ENCODE data around the gene LAPTM5.
"Not testable (repeated sequence)": the region's sequence is repeated elsewhere in the genome, so short reads cannot be mapped to it uniquely, and the experiment has no call there.

Gene LAPTM5

DNA sequence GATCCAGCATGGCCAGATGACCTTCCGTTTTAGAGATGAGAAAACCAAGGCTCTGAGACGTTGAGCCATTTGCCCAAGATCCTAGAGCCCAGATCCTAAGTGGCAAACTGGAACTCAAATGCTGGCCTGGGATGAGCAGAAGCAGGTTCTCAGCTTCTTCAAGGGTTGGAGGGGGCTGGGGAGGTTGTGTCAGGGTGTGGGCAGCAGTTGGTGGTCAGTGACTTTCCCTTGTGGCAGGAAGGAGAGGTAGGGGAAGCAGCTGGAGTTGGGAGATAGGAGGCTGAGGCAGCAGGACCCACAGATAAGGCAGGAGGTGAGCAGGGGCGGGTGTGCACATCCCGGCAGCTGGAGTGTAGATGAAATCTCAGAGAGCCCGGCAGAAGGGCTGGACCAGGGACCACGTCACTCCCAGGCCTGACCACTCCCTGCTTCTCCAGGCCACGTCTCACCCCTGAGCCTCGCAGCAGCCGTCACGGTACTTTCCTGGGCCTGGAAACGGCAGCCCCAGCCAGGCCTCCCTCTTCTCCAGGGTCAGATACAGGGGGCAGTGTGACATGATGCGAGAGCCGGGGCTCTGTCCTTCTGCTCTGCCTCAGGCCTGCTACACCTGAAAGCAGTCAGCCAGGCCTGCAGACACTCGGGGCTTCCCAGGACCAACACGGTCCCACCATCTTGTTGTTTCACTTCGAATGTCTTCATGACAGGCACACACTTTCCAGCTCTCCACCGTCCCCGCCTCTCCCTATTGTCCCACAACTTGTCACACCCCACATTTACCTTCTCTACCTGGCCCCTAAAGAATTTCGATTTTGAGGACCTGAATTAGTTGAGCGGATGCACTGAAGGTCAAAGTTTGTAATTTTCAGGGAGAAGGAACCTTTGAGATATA lies 11.5 kb upstream of the LAPTM5 start:
- no peak for DNase-seq

DNA sequence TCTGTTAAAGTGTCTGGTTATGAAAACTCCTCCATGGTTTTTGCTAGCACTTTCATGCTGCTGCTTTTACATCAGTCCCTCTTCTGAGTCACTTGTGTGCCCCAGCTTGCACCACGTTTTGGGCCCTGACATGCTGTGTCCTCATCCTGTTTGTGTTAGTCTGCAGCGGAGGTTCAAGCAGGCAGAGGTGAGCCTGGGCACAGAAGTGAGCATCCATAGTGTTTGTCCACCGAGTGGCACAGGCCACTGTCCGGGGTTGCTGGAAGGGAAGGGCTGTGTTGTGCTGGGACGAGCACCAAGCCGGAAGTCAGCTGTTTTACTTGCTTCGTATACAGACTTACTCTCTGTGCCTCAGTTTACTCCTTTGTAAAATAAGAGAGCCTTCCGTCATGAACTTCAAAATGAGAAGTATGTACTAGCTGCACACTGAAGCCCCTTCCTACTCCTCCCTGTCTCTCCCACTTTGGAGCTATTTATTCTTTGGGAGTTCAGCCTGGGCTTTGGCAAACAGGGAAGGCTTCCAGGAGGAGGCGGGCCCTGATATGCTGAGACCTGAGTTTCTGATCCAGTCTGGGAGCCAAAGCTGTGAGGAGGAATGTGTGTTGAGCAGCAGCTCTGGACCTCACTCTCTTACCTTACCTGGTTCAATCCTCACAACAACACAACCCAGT lies 10.7 kb upstream of the LAPTM5 start:
- no peak for DNase-seq

DNA sequence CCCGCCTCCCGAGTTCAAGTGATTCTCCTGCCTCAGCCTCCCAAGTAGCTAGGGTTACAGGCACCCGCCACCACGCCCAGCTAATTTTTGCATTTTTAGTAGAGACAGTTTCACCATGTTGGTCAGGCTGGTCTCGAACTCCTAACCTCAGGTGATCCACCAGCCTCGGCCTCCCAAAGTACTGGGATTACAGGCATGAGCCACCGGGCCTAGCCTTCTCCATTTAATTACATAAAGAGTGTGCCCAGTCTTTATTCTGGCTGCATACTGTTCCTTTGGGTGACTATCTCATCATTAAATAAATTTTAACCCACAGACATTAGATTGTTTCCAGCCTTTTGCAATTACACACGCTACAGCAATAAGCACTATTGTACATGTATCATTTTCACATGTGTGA lies 9.4 kb upstream of the LAPTM5 start:
- DNase-seq = not testable (repeated sequence)

DNA sequence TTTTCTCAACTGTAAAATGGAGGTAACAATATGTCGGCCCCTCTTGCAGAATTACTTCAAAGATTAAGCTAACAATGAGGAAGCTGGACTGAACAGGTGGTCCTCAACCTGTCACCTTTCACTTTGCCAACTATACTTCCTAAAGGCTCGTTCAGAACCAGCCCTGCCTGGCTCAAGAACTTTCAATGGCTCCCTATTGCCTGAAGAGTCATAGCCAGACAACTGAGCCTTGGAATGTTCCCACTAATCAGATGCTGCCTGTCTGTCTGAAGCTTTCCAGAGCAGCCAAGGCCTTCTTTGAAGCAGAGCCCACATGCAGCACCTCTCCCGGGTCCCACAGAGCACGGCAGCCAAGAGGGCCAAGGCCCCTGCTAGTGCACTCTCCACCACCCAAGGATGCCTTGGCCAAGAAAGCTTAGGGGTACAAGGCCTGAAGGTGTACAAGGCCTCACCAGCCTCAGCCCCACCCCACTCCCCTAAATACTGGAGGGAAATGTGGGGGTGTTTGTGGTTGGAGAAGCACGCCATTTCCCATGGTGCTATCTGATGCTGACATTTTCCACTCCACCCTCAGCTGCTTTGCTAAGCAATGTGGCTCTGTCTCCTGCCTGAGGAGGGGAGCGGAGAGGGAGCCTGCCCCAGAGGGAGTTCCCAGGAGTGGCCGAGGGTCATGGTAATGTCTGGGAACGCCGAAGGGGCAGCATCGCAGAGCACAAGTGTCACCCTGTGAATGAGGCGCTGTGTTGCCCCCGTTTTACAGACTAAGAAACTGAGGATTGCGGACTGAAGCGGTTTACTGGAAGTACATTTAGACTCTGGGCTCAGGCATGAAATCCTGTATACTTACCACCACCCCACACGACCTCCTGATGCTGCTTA lies 8.2 kb upstream of the LAPTM5 start:
- no peak for DNase-seq

DNA sequence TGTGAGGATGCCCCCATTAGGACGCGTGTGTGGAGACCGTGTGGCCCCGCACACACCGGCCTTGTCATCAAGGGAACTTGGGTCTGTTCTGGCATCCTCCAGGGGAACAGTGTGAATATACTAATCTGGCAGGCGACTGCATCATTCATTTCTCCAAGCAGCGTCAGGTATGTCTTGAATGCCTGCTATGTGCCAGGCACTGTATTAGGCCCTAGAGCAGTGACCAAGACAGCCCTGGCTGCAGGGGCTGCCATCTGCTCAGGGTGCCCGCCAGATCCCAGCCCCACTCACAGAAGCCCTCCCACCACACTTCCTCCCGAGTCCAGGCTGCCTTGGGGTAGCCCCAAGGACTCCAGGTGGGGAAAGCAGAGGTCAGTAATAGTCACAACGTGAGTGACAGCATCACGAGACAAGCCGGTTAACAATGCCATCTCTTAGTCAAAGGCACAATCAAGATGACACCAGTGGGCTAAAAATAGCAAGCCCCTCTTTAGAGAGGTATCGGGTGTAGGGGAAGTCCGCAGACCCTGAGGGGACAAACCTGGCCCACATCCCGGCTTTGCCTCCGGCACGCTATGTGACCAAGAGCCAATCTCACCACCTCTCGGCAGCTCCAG lies 7.5 kb upstream of the LAPTM5 start:
- DNase-seq = no peak

DNA sequence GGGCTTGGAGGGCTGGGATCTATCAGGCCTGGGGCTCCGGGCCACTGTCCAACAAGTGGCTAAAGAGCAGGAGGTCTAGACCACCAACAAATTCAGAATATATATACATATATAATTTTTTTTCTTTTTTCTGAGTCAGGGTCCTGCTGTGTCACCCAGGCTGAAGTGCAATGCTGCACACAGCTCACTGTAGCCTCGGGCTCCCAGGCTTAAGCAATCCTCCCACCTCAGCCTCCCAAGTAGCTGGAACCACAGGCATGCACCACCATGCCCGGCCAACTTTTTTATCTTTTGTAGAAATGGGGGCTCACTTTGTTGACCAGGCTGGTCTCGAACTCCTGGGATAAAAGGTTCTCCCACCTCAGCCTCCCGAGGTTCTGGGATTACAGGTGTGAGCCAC lies 6.8 kb upstream of the LAPTM5 start:
- DNase-seq = no peak

DNA sequence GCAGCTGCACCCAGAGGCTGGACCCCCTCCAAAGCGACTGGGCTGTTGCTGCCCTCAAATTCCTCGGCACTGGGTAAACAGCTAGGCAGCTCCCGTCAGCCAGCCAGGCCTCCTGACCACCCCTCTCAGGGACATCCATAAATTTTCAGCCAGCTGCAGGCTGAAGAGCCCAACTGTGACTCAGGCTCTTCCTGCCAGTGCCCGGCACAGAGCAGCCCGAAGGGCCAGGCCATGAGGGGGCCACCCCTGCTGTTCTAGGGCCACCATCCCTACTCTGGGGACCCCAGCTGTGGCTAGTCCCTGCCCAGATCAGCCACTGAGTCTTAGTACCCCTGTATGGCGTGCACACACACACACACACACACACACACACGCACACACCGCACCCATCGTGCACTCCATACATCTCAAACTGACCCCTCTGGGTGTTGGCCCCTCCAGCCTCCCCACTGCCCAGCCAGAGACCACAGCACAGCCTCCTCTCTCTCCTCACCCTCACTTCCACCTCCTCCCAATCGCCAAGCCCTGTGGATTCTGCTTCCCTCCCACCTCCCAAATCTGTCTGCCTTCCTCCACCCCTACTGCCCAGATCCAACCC lies 6.2 kb upstream of the LAPTM5 start:
- DNase-seq = peak; percentile 27

DNA sequence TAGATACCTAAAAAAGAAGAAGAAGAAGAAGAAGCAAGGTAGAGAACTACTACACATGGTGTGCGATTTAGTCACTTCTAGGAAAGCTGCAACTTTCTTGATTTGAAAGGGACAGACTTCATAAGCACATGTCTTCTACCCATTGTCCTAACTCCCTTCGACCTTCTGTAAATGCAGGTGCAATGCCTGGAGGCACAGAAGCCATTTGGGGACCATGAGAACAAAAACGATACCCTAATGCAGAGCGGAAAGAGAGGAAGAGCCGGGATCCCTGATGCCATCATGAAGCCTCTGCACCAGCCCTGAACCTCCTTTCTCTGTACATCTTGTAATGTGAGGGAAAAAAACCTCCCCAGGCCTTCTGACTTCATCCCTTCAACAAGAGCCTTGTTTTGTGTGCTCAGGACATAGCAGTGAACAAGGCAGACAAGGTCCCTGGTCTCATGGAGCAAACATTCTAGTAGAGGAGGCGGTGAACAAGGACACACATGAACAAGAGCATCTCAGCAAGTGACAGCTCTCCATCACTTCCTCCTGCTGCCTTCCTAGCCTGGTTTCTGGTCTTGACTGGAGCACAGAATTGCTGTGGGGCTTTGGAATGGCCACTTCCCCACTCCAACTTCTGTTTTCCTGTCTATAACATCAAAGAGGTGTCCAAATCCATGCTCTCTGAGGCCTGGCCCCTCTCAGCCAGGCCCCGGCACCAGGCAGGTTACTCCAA lies 5.5 kb upstream of the LAPTM5 start:
- no peak for DNase-seq

DNA sequence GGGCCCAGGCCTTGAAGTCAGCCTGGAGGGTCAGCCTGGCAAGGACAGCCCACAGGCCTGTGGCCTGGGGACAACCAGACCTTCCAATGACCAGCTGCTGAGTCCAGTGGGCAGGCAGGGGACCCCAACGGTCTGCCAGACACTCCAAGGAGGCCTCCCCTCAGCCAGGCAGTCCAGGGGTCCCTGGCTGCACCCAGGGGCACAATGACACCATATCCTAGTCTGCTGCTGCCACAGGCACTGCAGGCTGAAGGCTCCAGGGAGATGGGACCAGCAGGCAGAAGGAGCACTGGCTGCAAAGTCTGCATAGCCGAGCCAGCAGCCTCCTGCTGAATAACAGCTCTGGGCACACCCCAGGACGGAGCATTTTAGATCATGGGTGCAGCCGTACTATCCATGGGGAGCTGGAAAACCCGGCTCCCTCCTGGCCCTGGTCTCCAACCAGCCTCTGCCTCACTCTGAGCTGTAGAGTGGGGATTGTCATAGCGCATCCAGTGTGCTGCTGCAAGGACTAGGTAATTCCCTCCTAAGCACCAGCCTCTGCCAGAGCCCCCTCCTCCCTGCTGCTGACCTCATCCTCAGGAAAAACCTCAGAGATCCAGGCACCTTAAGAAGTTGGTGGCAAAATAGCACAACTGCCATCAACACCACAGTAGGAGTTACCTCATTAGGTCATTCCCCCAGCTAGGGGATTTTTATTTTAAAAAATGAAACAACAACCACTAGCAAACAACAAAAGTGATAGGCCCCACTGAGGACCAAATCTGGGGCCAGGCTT lies 4.8 kb upstream of the LAPTM5 start:
- DNase-seq = no peak

DNA sequence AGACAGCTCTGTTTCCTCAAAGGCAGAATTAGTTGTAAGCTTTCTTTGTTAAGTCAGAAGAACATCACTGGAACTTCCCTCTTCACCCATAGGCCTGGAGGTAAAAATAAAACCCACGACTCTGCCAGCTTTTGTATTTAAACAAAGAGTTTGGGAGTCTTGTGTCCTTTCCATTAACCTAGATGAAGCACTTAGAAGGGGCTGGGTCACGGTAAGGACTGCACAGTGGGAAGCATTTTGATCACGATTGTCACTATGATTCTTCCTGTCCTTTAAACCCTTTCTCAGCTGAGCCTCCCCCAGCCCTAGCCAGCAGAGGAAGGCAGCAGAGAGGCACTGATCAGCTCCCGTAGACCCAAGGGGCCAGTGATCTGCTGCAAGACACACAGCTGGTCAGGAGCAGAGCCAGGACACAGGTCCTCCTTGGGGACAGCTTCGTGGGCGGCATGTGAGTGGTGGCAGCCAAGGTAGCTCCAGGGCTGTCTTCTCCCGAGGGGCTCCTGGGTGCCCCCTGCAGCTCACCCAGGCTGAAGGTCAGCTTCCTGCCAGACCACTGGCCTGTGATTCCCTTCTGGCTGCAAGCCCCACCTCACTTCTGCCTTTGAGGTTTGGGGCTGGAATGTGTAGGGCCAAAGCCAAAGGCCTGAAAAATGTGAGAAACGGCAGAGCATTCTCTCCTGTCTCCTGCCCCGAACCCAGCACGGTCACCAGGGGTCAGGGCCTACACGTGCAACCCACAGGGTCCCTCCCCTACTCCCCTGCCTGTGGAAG lies 4.0 kb upstream of the LAPTM5 start:
- no peak for DNase-seq

DNA sequence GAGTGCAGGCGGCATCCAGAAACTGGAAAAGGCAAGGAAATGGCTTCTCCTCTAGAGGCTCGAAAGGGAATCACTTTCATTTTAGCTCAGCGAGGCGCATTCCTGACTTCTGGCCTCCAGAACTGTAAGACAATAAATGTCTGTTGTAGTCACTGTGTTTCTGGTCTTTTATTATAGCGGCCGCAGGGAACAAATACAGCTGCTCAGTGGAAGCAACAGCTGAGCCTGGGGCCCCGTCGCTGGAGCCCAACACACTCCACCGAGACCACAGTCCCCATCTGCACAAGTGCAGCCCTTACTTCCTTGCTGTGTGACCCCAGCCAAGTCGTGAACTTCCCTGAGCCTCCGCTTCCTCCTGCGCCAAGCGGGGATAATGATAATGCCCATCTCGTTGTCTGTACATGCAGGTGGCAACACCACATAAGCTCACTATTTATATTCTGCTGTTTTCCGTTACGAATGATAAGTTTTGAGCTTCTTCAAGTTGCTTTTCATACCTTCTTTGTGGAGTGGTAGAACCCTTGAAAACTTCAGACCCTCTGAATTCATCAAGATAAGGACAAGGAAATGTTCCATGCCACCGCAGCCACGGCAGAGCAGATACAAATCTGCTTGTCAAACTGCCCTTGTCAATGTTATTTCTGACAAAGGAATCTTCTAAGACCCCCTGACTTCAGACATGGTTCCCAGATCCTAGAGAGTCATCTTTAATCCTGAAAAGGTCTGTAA lies 3.2 kb upstream of the LAPTM5 start:
- no peak for DNase-seq

DNA sequence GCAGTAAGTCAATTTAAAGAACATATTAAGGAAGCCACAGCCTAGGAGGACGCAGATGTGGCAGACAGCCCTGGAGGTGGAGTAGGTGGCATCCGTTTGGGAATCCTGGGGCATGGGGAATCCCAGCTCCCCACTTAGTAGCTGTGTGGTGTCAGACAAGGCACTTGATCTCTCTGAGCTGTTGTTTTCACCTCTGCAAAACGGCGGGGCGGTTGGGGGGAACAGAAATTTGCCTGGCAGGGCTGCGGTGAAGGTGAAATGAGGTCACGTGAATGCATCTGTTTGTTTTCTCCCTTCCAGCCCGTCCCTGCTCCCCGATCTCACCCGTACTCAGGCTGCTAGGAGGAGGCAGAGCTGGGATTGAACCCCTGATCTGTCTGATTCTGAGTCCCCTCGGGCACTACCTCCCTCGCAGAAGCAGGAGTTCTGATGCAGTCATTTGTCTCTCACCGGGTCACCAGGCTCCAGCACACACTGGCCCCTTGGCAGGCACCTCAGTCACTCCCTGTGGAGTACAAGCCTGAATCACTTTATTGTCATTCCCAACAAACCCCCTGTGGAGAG lies 2.2 kb upstream of the LAPTM5 start:
- no peak for DNase-seq

DNA sequence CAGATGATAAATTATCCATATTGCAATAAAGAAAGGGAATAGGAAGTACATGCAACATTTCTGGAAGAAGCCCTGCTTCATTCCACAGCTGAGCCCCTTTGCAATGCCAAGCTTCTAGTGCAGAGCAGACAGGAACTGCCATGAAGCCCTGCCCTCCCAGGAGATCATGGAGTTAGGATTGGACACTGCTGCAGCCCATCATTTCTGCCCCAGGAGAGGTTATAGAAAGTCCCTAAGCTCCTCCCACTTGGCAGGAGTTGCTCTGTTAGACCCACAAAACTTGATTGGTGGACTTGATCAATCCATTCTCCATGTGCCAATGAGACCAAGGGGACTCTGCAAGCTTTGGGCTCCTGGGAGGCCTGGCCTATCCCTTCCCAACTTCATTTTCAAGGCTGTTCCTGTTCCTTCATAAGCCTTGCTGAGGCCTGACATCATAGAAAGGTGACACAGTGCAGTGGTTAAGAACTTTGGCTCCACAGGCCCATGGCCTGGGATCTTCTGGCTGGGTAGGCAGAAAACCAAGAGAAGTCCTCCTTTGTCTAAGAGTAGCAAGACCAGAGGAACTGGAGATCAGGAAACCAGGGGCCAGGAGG lies 1.3 kb upstream of the LAPTM5 start:
- DNase-seq = peak; percentile 34

DNA sequence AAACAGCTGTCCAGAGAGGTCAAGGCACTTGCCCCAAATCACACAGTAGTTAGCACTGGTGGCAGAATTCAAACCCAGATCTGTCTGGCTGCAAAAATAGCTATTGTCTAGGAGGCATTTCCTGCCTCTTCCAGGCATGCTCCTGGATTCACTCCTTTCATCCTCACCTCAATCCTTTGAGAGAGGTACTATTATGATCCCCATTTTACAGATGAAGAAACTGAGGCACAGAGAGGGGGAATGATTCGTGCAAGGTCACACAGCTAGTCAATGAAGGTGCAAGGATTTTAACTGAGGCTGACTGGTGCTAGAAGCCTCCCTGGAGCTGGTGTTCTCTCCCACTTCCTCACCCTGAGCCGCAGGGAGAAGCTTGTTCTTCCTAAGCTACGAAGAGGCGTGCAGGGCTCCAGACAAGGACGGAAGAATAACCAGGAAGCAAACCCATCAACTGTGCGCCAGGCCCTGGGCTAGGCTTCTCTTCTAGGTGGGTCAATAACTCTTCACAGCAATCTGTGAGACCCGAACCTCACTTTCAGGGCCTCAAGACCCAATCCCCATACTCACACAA lies 631 bp upstream of the LAPTM5 start:
- no peak for DNase-seq

DNA sequence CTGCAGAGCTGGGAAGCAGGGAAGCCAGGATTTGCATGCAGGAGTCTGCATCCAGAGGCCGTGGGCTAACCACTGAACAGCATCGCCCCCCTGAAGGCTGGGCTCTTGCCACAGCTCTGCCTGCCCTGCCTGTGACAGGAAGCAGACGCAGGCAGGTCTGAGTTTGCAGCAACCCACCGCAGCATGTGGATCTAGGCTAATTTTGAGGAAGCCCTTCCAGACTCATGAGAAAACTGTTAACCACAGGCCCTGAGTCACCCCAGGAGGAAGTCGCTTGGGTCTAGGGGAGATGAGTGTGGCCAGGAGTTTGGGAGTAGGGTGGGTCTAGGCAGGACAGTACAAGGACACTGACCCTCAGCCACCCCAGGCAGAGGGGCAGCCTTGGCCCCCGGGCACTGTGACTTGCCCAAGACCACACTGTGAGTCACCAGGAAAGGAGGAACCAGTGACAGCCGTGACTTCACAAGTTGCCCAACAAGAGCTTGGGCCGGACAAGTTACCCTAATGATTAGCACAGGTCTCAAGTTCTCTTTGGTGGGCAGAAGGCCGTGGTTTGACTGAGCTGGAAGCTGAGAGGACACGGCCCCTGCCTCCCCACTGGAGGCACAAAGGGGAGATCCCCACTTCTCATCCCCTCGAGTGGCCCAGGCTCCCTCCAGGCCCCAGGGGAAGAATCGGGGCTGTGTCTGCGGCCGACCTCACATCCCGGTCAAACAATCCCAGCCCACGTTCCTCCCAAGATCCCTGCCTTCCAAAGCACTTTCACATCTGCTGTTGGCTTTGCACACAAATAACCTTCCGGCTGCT lies 826 bp downstream of the LAPTM5 start:
- peak; percentile 91 for DNase-seq

DNA sequence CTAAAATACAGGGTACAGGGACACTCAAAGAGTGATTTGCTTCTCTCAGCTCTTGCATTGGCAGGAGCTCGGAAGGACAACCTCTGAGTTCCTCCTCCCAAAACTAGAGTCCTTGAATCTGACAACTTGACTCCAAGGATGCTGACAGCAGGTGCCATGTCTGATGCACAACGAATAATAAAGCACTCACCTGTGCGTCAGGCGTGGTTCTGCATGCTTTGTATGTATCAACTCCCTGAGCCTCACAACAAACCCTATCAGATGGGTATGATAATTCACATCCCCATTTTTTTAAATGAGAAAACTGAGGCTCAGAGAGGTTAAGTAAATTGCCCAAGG lies 1.4 kb downstream of the LAPTM5 start:
- DNase-seq = no peak

DNA sequence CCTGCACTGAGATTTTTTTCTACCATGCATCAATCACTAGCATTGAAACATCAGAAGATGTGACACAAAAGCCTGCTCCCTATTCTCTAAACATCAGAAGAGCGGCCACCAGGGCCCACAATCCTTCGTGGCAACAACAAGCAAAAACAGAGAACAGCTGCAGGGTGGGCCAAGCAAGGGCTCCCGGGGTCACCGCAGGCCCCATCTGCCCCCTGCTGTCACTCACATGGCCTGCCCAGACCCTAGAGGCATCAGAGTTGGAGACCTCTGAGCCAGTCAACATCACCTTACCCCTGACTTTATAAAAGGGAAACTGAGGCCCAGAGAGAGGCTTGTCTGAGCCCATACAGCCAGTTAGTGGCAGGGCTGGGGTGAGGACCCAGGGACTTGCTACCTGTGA lies 1.8 kb downstream of the LAPTM5 start:
- DNase-seq = no peak

All from fibroblast of skin of back (primary cell).